T-helper 1 cell treated with Interleukin-12 subunit alpha and Interleukin-12 subunit beta and Interleukin-4 antibody, amounts not matched to agents 30 μg/mL and 1 μg/mL, for 36 hours (primary cell): ENCODE results near the gene GDNF.

ENCODE experiments used
- H3K27ac Mint-ChIP-seq: one replicate; pipeline ENCODE4 v1.8.0; 2021; ENCODE audit warnings: mild to moderate bottlenecking, mixed read lengths
- H3K27me3 Mint-ChIP-seq: one replicate; pipeline ENCODE4 v1.8.0; 2021; ENCODE audit warnings: low read depth, mixed read lengths
- H3K36me3 Mint-ChIP-seq: one replicate; pipeline ENCODE4 v1.8.0; 2021; ENCODE audit warnings: low read depth, mixed read lengths
- H3K4me1 Mint-ChIP-seq: one replicate; pipeline ENCODE4 v1.8.0; 2021; ENCODE audit warnings: low read depth, mixed read lengths
- H3K4me3 Mint-ChIP-seq: one replicate; pipeline ENCODE4 v1.8.0; 2021; ENCODE audit warnings: mild to moderate bottlenecking, moderate library complexity, mixed read lengths
- H3K9me3 Mint-ChIP-seq: one replicate; pipeline ENCODE4 v1.8.0; 2021; ENCODE audit warnings: mixed read lengths

The GDNF gene

GRCh38 chr5:37859805-37860204, 20.0 kb upstream of the GDNF start:
- no peaks in the 10 kb centered on the region for H3K9me3 Mint-ChIP-seq
- H3K27ac Mint-ChIP-seq: no peak overlapping the region
- H3K4me1 Mint-ChIP-seq: peaks cover 2% of the 10 kb centered on the region
- H3K4me3 Mint-ChIP-seq: no peak overlapping the region
- H3K27me3 Mint-ChIP-seq: peaks cover 4% of the 10 kb centered on the region
- no peaks in the 10 kb centered on the region for H3K36me3 Mint-ChIP-seq

- H3K4me3 Mint-ChIP-seq: no peak overlapping the region
- H3K9me3 Mint-ChIP-seq: no peaks in the 10 kb centered on the region
- H3K27me3 Mint-ChIP-seq: peaks cover 4% of the 10 kb centered on the region
- H3K27ac Mint-ChIP-seq: no peak overlapping the region
- no peaks in the 10 kb centered on the region for H3K36me3 Mint-ChIP-seq
- H3K4me1 Mint-ChIP-seq: peaks cover 2% of the 10 kb centered on the region
These were observed 18.4 kb upstream of the GDNF start for GRCh38 chr5:37858250-37858649.

GRCh38 chr5:37857696-37858095, 17.9 kb upstream of the GDNF start:
- Mint-ChIP-seq H3K36me3 (no peaks in the 10 kb centered on the region), H3K27me3 (peaks cover 4% of the 10 kb centered on the region), H3K4me1 (peaks cover 2% of the 10 kb centered on the region), H3K9me3 (no peaks in the 10 kb centered on the region), H3K27ac (no peak overlapping the region), H3K4me3 (no peak overlapping the region)

GRCh38 chr5:37855438-37855837, 15.6 kb upstream of the GDNF start:
- H3K27me3 Mint-ChIP-seq: peaks cover 4% of the 10 kb centered on the region
- no peak overlapping the region for H3K4me3 Mint-ChIP-seq
- H3K4me1 Mint-ChIP-seq: peaks cover 2% of the 10 kb centered on the region
- no peaks in the 10 kb centered on the region for H3K9me3 Mint-ChIP-seq
- no peak overlapping the region for H3K27ac Mint-ChIP-seq
- H3K36me3 Mint-ChIP-seq: no peaks in the 10 kb centered on the region

- Mint-ChIP-seq H3K27ac (no peak overlapping the region), H3K27me3 (peaks cover 10% of the 10 kb centered on the region), H3K4me3 (no peak overlapping the region), H3K36me3 (no peaks in the 10 kb centered on the region), H3K4me1 (no peaks in the 10 kb centered on the region), H3K9me3 (no peaks in the 10 kb centered on the region)
These were observed 11.5 kb upstream of the GDNF start for GRCh38 chr5:37851305-37851704.

GRCh38 chr5:37850226-37850865, 10.5 kb upstream of the GDNF start:
- no peak overlapping the region for H3K4me3 Mint-ChIP-seq
- no peaks in the 10 kb centered on the region for H3K36me3 Mint-ChIP-seq
- H3K9me3 Mint-ChIP-seq: no peaks in the 10 kb centered on the region
- no peak overlapping the region for H3K27ac Mint-ChIP-seq
- peaks cover 13% of the 10 kb centered on the region for H3K27me3 Mint-ChIP-seq
- no peaks in the 10 kb centered on the region for H3K4me1 Mint-ChIP-seq

GRCh38 chr5:37849641-37850040, 9.8 kb upstream of the GDNF start:
- no peak overlapping the region for H3K27ac Mint-ChIP-seq
- no peaks in the 10 kb centered on the region for H3K36me3 Mint-ChIP-seq
- no peaks in the 10 kb centered on the region for H3K4me1 Mint-ChIP-seq
- no peaks in the 10 kb centered on the region for H3K9me3 Mint-ChIP-seq
- no peak overlapping the region for H3K4me3 Mint-ChIP-seq
- peaks cover 18% of the 10 kb centered on the region for H3K27me3 Mint-ChIP-seq

GRCh38 chr5:37847978-37848425, 8.2 kb upstream of the GDNF start:
- Mint-ChIP-seq H3K27ac (peak overlapping the region; percentile 14), H3K4me3 (no peak overlapping the region), H3K27me3 (peaks cover 34% of the 10 kb centered on the region), H3K36me3 (no peaks in the 10 kb centered on the region), H3K9me3 (no peaks in the 10 kb centered on the region), H3K4me1 (no peaks in the 10 kb centered on the region)

- no peaks in the 10 kb centered on the region for H3K36me3 Mint-ChIP-seq
- no peak overlapping the region for H3K27ac Mint-ChIP-seq
- H3K4me3 Mint-ChIP-seq: no peak overlapping the region
- H3K4me1 Mint-ChIP-seq: no peaks in the 10 kb centered on the region
- peaks cover 44% of the 10 kb centered on the region for H3K27me3 Mint-ChIP-seq
- H3K9me3 Mint-ChIP-seq: no peaks in the 10 kb centered on the region
These were observed 7.0 kb upstream of the GDNF start for GRCh38 chr5:37846786-37847310.

GRCh38 chr5:37844009-37844408, 4.2 kb upstream of the GDNF start:
- Mint-ChIP-seq H3K9me3 (no peaks in the 10 kb centered on the region), H3K4me1 (peaks cover under 1% of the 10 kb centered on the region), H3K36me3 (no peaks in the 10 kb centered on the region), H3K27me3 (peaks cover 55% of the 10 kb centered on the region), H3K4me3 (no peak overlapping the region), H3K27ac (no peak overlapping the region)

GRCh38 chr5:37842048-37842447, 2.2 kb upstream of the GDNF start:
- H3K27ac Mint-ChIP-seq: no peak overlapping the region
- no peak overlapping the region for H3K4me3 Mint-ChIP-seq
- H3K27me3 Mint-ChIP-seq: peaks cover 75% of the 10 kb centered on the region
- H3K4me1 Mint-ChIP-seq: peaks cover 18% of the 10 kb centered on the region
- H3K36me3 Mint-ChIP-seq: peaks cover 2% of the 10 kb centered on the region
- H3K9me3 Mint-ChIP-seq: no peaks in the 10 kb centered on the region

GRCh38 chr5:37841203-37841602, 1.4 kb upstream of the GDNF start:
- peaks cover 2% of the 10 kb centered on the region for H3K36me3 Mint-ChIP-seq
- H3K27me3 Mint-ChIP-seq: peaks cover 81% of the 10 kb centered on the region
- H3K27ac Mint-ChIP-seq: no peak overlapping the region
- H3K4me1 Mint-ChIP-seq: peaks cover 18% of the 10 kb centered on the region
- H3K4me3 Mint-ChIP-seq: no peak overlapping the region
- no peaks in the 10 kb centered on the region for H3K9me3 Mint-ChIP-seq

GRCh38 chr5:37840053-37841034, 503 bp upstream of the GDNF start:
- no peaks in the 10 kb centered on the region for H3K9me3 Mint-ChIP-seq
- H3K27me3 Mint-ChIP-seq: peaks cover 87% of the 10 kb centered on the region
- peaks cover 18% of the 10 kb centered on the region for H3K4me1 Mint-ChIP-seq
- peaks cover 2% of the 10 kb centered on the region for H3K36me3 Mint-ChIP-seq
- H3K4me3 Mint-ChIP-seq: no peak overlapping the region
- H3K27ac Mint-ChIP-seq: no peak overlapping the region

- Mint-ChIP-seq H3K9me3 (no peaks in the 10 kb centered on the region), H3K4me3 (no peak overlapping the region), H3K4me1 (peaks cover 18% of the 10 kb centered on the region), H3K27ac (no peak overlapping the region), H3K27me3 (peaks cover 86% of the 10 kb centered on the region), H3K36me3 (peaks cover 2% of the 10 kb centered on the region)
These were observed 904 bp downstream of the GDNF start for GRCh38 chr5:37838933-37839341.
